K562 (cell line): ENCODE measurements around the gene CORO2A. TPM values are rescaled to one million over a fixed set of nuclear protein-coding genes. Genes with fewer than 3 reads are reported as not detected.

Experiments used
- ATAC-seq: fragments of 200-7000 bp; cut with Tn5 transposase; 3 replicates; pipeline ENCODE4 v1.9.1; 2020; ENCODE audit warnings: moderate library complexity
- BruUV-seq: library from RNA; stranded (reverse); fragments of 400-500 nt; replicated peaks from 2 replicates; lab custom pipeline; 2021; lab: Mats Ljungman, UMichigan
- CTCF ChIA-PET: fragments of 300-600 bp; formaldehyde crosslinking; extraction: SDS; loops from one replicate; lab custom pipeline; 2021; ENCODE audit warnings: low intra/inter-chr PET ratio; lab: Yijun Ruan, JAX
- POLR2A ChIA-PET: fragments of 300-600, 350-650 bp; sonication (Branson Sonifier 250); formaldehyde crosslinking; extraction: SDS; loops from one replicate; lab custom pipeline; 2021; ENCODE audit warnings: antibody characterized with exemption, inconsistent platforms; lab: Yijun Ruan, JAX
- DNase-seq, 4 experiments: peaks; one replicate each; pipeline versions ENCODE4 v3.0.0 to v3.0.0-alpha.2; 2011 to 2018; ENCODE audit warnings: low spot score in 3 of 4, mixed read lengths in 3 of 4; ENCODE audit errors: extremely low read depth in 1 of 4
- FAIRE-seq: peaks from 2 replicates; lab custom pipeline; 2011; peaks lifted over from hg19 to GRCh38; lab: Jason Lieb, UNC
- H2AFZ ChIP-seq: 2 replicates; pipeline ENCODE4 v1.6.0; 2011; ENCODE audit warnings: low read depth, low read length, control low read depth, inconsistent platforms
- H3K27ac ChIP-seq: fragments of 200-600 bp; 3 replicates; pipeline ENCODE4 v1.8.0; 2011; ENCODE audit warnings: low read depth, mild to moderate bottlenecking, control low read depth, inconsistent platforms, low read length, moderate library complexity, mixed read lengths; ENCODE audit errors: extremely low read depth
- H3K27me3 ChIP-seq, 2 experiments: fragments of 300-600 bp in 1 of 2; 2 replicates in 1 of 2; 3 replicates in 1 of 2; pipeline versions ENCODE4 v1.6.0 to v1.8.0; 2011; ENCODE audit warnings: inconsistent platforms in 2 of 2, low read length in 2 of 2, mild to moderate bottlenecking in 1 of 2, mixed read lengths in 1 of 2, moderate library complexity in 1 of 2; ENCODE audit not compliant: control insufficient read depth in 2 of 2, insufficient read depth in 2 of 2
- H3K36me3 ChIP-seq: fragments of 300-600 bp; 3 replicates; pipeline ENCODE4 v1.8.0; 2011; ENCODE audit warnings: mild to moderate bottlenecking, low read length, inconsistent platforms; ENCODE audit not compliant: control insufficient read depth, insufficient read depth
- H3K4me1 ChIP-seq, 2 experiments: fragments of 200-600 bp in 1 of 2; replicated peaks in 1 of 2; 2 replicates in 1 of 2; 3 replicates in 1 of 2; pipeline versions ENCODE4 v1.5.1 to v1.8.0; 2011; ENCODE audit warnings: inconsistent platforms in 2 of 2, low read length in 2 of 2, mild to moderate bottlenecking in 1 of 2, mixed read lengths in 1 of 2, moderate library complexity in 1 of 2; ENCODE audit not compliant: control insufficient read depth in 2 of 2, insufficient read depth in 2 of 2
- H3K4me2 ChIP-seq: 2 replicates; pipeline ENCODE4 v1.6.1; 2011; ENCODE audit warnings: low read length, control low read depth, inconsistent platforms, mixed read lengths; ENCODE audit not compliant: insufficient read depth
- H3K4me3 ChIP-seq: fragments of 200-600 bp; sonication (generic), shearing (Covaris generic); 2 replicates; pipeline ENCODE4 v1.5.1; 2016; ENCODE audit warnings: control low read depth, inconsistent platforms
- H3K79me2 ChIP-seq: fragments of 200-600 bp; 3 replicates; pipeline ENCODE4 v1.8.0; 2011; ENCODE audit warnings: low read length, inconsistent platforms; ENCODE audit not compliant: control insufficient read depth, insufficient read depth
- H3K9ac ChIP-seq, 2 experiments: 2 replicates each; pipeline versions ENCODE4 v1.6.0 to v1.6.1; 2011; ENCODE audit warnings: low read depth in 2 of 2, low read length in 2 of 2, control low read depth in 1 of 2, inconsistent platforms in 1 of 2, mild to moderate bottlenecking in 1 of 2, mixed read lengths in 1 of 2; ENCODE audit not compliant: insufficient read depth in 1 of 2
- H3K9me1 ChIP-seq: one replicate; pipeline ENCODE4 v1.6.0; 2011; ENCODE audit warnings: inconsistent platforms, mild to moderate bottlenecking, low read length, moderate library complexity; ENCODE audit not compliant: control insufficient read depth, insufficient read depth
- H3K9me3 ChIP-seq: replicated peaks from 2 replicates; pipeline ENCODE4 v1.5.1; 2011; ENCODE audit warnings: low read depth, low read length, inconsistent platforms; ENCODE audit not compliant: control insufficient read depth, insufficient read depth
- H4K20me1 ChIP-seq: replicated peaks from 2 replicates; pipeline ENCODE4 v1.6.1; 2011; ENCODE audit warnings: low read length, inconsistent platforms, mixed read lengths; ENCODE audit not compliant: control insufficient read depth, insufficient read depth
- ELK3 ChIP-seq: fragments of 450-650 bp; formaldehyde crosslinking; IDR thresholded peaks from 2 replicates; pipeline ENCODE4 v1.4.0; 2020; ENCODE audit warnings: mild to moderate bottlenecking
- FOSL1 ChIP-seq: fragments of 200-800 bp; sonication (Bioruptor generic); conservative IDR thresholded peaks from 2 replicates; pipeline ENCODE4 v1.6.1; 2016; ENCODE audit warnings: missing genetic modification characterization, missing compliant biosample characterization
- HNRNPUL1 ChIP-seq: fragments of 200-400 bp; formaldehyde crosslinking; IDR thresholded peaks from 2 replicates; pipeline ENCODE4 v1.6.1; 2017; ENCODE audit warnings: low read length
- ILK ChIP-seq: fragments of 450-650 bp; IDR thresholded peaks from 2 replicates; pipeline ENCODE4 v1.6.1; 2016; ENCODE audit warnings: missing genetic modification characterization, low read depth, mild to moderate bottlenecking, missing compliant biosample characterization, moderate library complexity, borderline replicate concordance
- IRF2 ChIP-seq: sonication (generic); formaldehyde crosslinking; IDR thresholded peaks from 2 replicates; pipeline ENCODE4 v1.8.1; 2022; ENCODE audit warnings: mild to moderate bottlenecking, missing genetic modification reagents
- NFIC ChIP-seq: fragments of 450-650 bp; IDR thresholded peaks from 2 replicates; pipeline ENCODE4 v1.6.1; 2017; ENCODE audit warnings: mild to moderate bottlenecking, inconsistent platforms
- NR2C1 ChIP-seq, 2 experiments: fragments of 450-650 bp; IDR thresholded peaks; 2 replicates each; pipeline ENCODE4 v1.6.1; 2017; ENCODE audit warnings: mild to moderate bottlenecking in 2 of 2, antibody characterized with exemption in 1 of 2, inconsistent platforms in 1 of 2, missing compliant biosample characterization in 1 of 2, missing genetic modification characterization in 1 of 2
- POLR2AphosphoS2 ChIP-seq: IDR thresholded peaks from 2 replicates; pipeline ENCODE4 v1.6.1; 2012; ENCODE audit warnings: low read length, improper control_type of control experiment
- POLR2G ChIP-seq: fragments of 200-400 bp; formaldehyde crosslinking; IDR thresholded peaks from 2 replicates; pipeline ENCODE4 v1.6.1; 2017; ENCODE audit warnings: low read depth, mild to moderate bottlenecking, antibody characterized with exemption, low read length, moderate library complexity
- TCF3 ChIP-seq: sonication (generic); formaldehyde crosslinking; IDR thresholded peaks from 2 replicates; pipeline ENCODE4 v1.4.0; 2020; ENCODE audit warnings: mild to moderate bottlenecking, missing genetic modification reagents
- YY1 ChIP-seq, 3 experiments: IDR thresholded peaks; 2 replicates each; pipeline ENCODE4 v1.6.1; 2011; ENCODE audit warnings: low read length in 2 of 3, mild to moderate bottlenecking in 2 of 3, moderate library complexity in 2 of 3, borderline replicate concordance in 1 of 3, control low read depth in 1 of 3, low read depth in 1 of 3; ENCODE audit not compliant: insufficient read depth in 3 of 3, insufficient replicate concordance in 2 of 3, control insufficient read depth in 1 of 3, insufficient read length in 1 of 3; ENCODE audit errors: extremely low read depth in 1 of 3
- ZC3H4 ChIP-seq: sonication (generic); formaldehyde crosslinking; IDR thresholded peaks from 2 replicates; pipeline ENCODE4 v1.9.0; 2021; ENCODE audit warnings: missing genetic modification reagents, borderline replicate concordance
- ZKSCAN3 ChIP-seq: fragments of 250-450 bp; sonication (Bioruptor Pico); IDR thresholded peaks from 2 replicates; pipeline ENCODE4 v1.4.0; 2020
- ZNF324 ChIP-seq: fragments of 250-450 bp; sonication (Bioruptor Pico); IDR thresholded peaks from 2 replicates; pipeline ENCODE4 v1.4.0; 2020; ENCODE audit warnings: mild to moderate bottlenecking
- ZNF764 ChIP-seq: fragments of 250-450 bp; sonication (Bioruptor Pico); IDR thresholded peaks from 2 replicates; pipeline ENCODE4 v1.4.0; 2020; ENCODE audit warnings: low read depth, mild to moderate bottlenecking, moderate library complexity
- in situ Hi-C: fragments of 300-500 bp; cut with MboI; formaldehyde crosslinking; loops from 4 replicates; pipeline ENCODE4 v1.15.0; 2018; ENCODE audit warnings: inconsistent platforms, mixed read lengths
- intact Hi-C: fragments of 100-400 bp; cut with micrococcal nuclease; formaldehyde crosslinking; loops from 2 replicates; pipeline ENCODE4 v1.14.2; 2022
- polyA plus RNA-seq, 8 experiments: library from polyadenylated mRNA; depleted of rRNA in 4 of 8; stranded (reverse) in 5 of 8; unstranded in 3 of 8; fragments of >200 nt; fragmentation: Nextera tagmentation in 2 of 8; fragmentation: Illumina TruSeq in 1 of 8; extraction: Ambion mirVana in 2 of 8; extraction: Trizol in 1 of 8; gene quantifications; 2 replicates each; pipeline versions ENCODE4 v1.2.1 to v1.2.3, GENCODE V29; 2011 to 2014; ENCODE audit warnings: inconsistent platforms in 1 of 8, missing spikeins in 1 of 8
- total RNA-seq, 7 experiments: library from RNA; depleted of rRNA in 6 of 7; stranded (reverse); fragments of >200 nt in 6 of 7; fragmentation: Illumina TruSeq in 2 of 7; extraction: Trizol in 2 of 7; gene quantifications; 2 replicates each; pipeline versions ENCODE4 v1.2.1 to v1.2.3, GENCODE V29; 2011 to 2021; ENCODE audit warnings: low replicate concordance in 1 of 7

Gene CORO2A
- total and polyA plus RNA-seq, 9 of the 15 experiments (the other 6 are each of a cell fraction or from before 2014, with no cell fraction given), result 9.5 to 26.6 (median 18.0) TPM

DNA sequence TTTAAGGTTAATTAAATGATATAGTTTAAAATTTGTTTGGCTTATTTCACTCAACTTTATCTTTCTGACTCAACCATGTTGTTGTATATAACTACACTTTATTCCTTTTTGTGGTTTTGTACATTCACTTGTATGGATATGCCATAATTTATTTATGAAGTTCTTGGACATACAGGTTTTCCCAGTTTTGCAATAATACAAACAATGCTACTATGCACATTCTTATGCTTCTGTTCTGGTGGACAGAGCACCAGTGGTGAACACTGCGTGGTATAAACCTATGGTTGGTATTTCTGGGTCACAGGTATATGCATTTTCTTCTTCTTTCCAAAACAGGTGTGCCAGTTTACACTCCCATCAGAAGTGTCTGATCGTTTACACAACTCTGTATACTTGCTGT, 37.8 kb downstream of the CORO2A start (continued):
- no peak for TF ChIP-seq ELK3 (CRISPR knock-in tag)
- no peak for TF ChIP-seq TCF3 (CRISPR knock-in tag)
- no peak for TF ChIP-seq ZNF764 (CRISPR knock-in tag)

DNA sequence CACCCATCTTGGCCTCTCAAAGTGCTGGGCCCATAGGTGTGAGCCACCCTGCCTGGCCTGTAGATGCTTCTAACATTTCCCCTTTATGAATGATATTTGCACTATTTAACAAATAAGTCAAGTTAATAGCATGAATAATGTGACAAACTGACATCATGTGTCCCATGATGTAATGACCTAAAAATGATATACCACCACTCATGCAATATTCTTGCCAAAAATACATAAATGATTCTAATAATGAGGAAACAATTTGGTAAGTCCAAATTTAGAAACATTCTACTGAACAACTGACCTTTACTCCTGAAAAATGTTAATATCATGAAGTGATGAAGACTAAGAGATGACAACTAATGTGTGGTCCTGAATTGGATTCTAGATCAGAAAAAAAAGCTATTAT, 39.9 kb downstream of the CORO2A start:
- intact Hi-C loops, result no loop called here
- no peak overlapping the region for H3K27ac ChIP-seq
- CTCF ChIA-PET, result no interaction called here
- no peaks in the 10 kb centered on the region for H3K79me2 ChIP-seq
- H3K4me3 ChIP-seq, result no peak overlapping the region
- in situ Hi-C loops, result no loop called here
- BruUV-seq, result no TSS peak
- H3K9me1 ChIP-seq, result no peaks in the 10 kb centered on the region
- H3K4me1 ChIP-seq, result 0 out of 5 replicates have a peak, but pooled peaks cover 0 to 2% of the 10 kb centered on the region in 2 experiments
- peaks cover 39% of the 10 kb centered on the region for H3K36me3 ChIP-seq
- no peak for TF ChIP-seq HNRNPUL1
- no peak for TF ChIP-seq FOSL1 (tag)
- no peak for TF ChIP-seq POLR2AphosphoS2
- TF ChIP-seq POLR2G, result no peak
- TF ChIP-seq IRF2 (CRISPR knock-in tag), result no peak
- no peak for TF ChIP-seq ZC3H4
- TF ChIP-seq ZNF324 (CRISPR knock-in tag), result no peak
- TF ChIP-seq NR2C1 (IDR thresholded peaks at IDR 0.05), result no peak
- no peak for TF ChIP-seq NR2C1 (tag; IDR thresholded peaks at IDR 0.05)
- TF ChIP-seq TCF3 (CRISPR knock-in tag), result no peak
- TF ChIP-seq YY1 (IDR thresholded peaks at IDR 0.05; ENCODE audit: borderline replicate concordance in 1 of 3, control insufficient read depth in 1 of 3, extremely low read depth in 1 of 3, insufficient read depth in 3 of 3, insufficient read length in 1 of 3, insufficient replicate concordance in 2 of 3, low read depth in 1 of 3, low read length in 2 of 3), result no peak
- no peak for TF ChIP-seq ZKSCAN3 (CRISPR knock-in tag)
- no peak for TF ChIP-seq NFIC
- no peak for TF ChIP-seq ILK (tag)
- TF ChIP-seq, all 486 proteins: peak for 0
- Histone ChIP-seq H4K20me1 (no peaks in the 10 kb centered on the region), H3K4me2 (no peak overlapping the region), H2AFZ (no peak overlapping the region), H3K9me3 (no peaks in the 10 kb centered on the region), H3K9ac (no peak overlapping the region), H3K27me3 (no peaks in the 10 kb centered on the region)
- ATAC-seq (no peak), DNase-seq (no peak), FAIRE-seq (no peak)
- POLR2A ChIA-PET, result no interaction called here
